Heart left ventricle (tissue), 16 donors: Measurements from ENCODE around the gene CPA5. TPM values are rescaled to one million over a fixed set of nuclear protein-coding genes. Genes with fewer than 3 reads are reported as not detected.
"Not testable (repeated sequence)": the region's sequence is repeated elsewhere in the genome, so short reads cannot be mapped to it uniquely, and the experiment has no call there.

Source experiments
- ATAC-seq, 4 donors: fragments of 200-7000 bp; cut with Tn5 transposase; one replicate each; pipeline ENCODE4 v1.9.1; 2020 to 2022; ENCODE audit warnings: moderate library complexity in 4 of 4, mild to moderate bottlenecking in 3 of 4, moderate number of reproducible peaks in 1 of 4
- DNase-seq, 5 donors: peaks; one replicate each; pipeline ENCODE4 v3.0.0-alpha.2; 2020
- H3K27ac ChIP-seq, 12 donors: fragments of 200-600 bp; sonication (generic) in 4 of 12; one replicate each; pipeline versions ENCODE4 v1.5.0 to v1.8.0; 2016 to 2022; ENCODE audit warnings: mild to moderate bottlenecking in 2 of 12
- H3K27me3 ChIP-seq, 9 donors: fragments of 200-600 bp; sonication (generic) in 2 of 9; one replicate each; pipeline versions ENCODE4 v1.5.1 to v1.8.0; 2016 to 2022; ENCODE audit warnings: mild to moderate bottlenecking in 3 of 9
- H3K36me3 ChIP-seq, 9 donors: fragments of 200-600 bp; sonication (generic) in 2 of 9; one replicate each; pipeline versions ENCODE4 v1.5.0 to v1.8.0; 2018 to 2022; ENCODE audit warnings: mild to moderate bottlenecking in 2 of 9
- H3K4me1 ChIP-seq, 12 donors: fragments of 200-600 bp; sonication (generic) in 4 of 12; one replicate each; pipeline versions ENCODE4 v1.5.0 to v1.8.0; 2016 to 2022; ENCODE audit warnings: mild to moderate bottlenecking in 3 of 12
- H3K4me3 ChIP-seq, 12 donors: fragments of 200-600 bp; sonication (generic) in 4 of 12; one replicate each; pipeline versions ENCODE4 v1.5.0 to v1.8.0; 2017 to 2022; ENCODE audit warnings: mild to moderate bottlenecking in 9 of 12, moderate library complexity in 4 of 12
- H3K9me3 ChIP-seq, 12 donors: fragments of 200-600 bp; sonication (generic) in 4 of 12; one replicate each; pipeline versions ENCODE4 v1.5.0 to v1.8.0; 2016 to 2022; ENCODE audit warnings: mild to moderate bottlenecking in 1 of 12
- CTCF ChIP-seq, 12 donors: fragments of 200-600 bp; sonication (generic) in 4 of 12; IDR thresholded peaks; one replicate each; pipeline versions ENCODE4 v1.5.0 to v1.8.0; 2018 to 2022; ENCODE audit warnings: antibody characterized with exemption in 12 of 12, mild to moderate bottlenecking in 5 of 12
- POLR2A ChIP-seq, 2 donors: fragments of 450-650 bp; IDR thresholded peaks; one replicate each; pipeline ENCODE4 v1.6.1; 2017; ENCODE audit warnings: antibody characterized with exemption in 2 of 2, mild to moderate bottlenecking in 2 of 2, moderate library complexity in 2 of 2
- WGBS, 4 donors: extraction: QIAGEN DNeasy Blood & Tissue Kit in 2 of 4; methylation state at CpG; one replicate each; pipeline versions ENCODE4 v1.1.5 to v1.1.7; 2013 to 2018; 5-methylcytosine and 5-hydroxymethylcytosine counted together
- intact Hi-C, 10 donors: fragments of 100-400 bp; cut with DNase I; formaldehyde crosslinking; loops; one replicate each; pipeline versions ENCODE4 v1.11.1 to v1.14.2; 2022
- polyA plus RNA-seq, 2 donors: library from polyadenylated mRNA; stranded (reverse); fragments of 200-250 nt; gene quantifications; one replicate each; pipeline ENCODE4 v1.2.3, GENCODE V29; 2013
- total RNA-seq, 9 donors: library from RNA; depleted of rRNA in 2 of 9; stranded (reverse); fragments of >200 nt in 2 of 9; fragmentation: NEBNext Ultra II Directional in 3 of 9; extraction: Animal tissue kit (Norgen Biotek cat#: 25700) in 3 of 9; gene quantifications; one replicate each; pipeline versions ENCODE4 v1.1.0 to v1.2.4, GENCODE V29; 2016 to 2023
- donor health status: ischemic (EF 13 %, LVEDD 7.1; RV severe dilation, severe dysfunction).
- donor health status: healthy with polysubstance abuse.
- donor health status: DM: no; HTN: yes; CAD: no.
- donor health status: DM: no; HTN: no; CAD: no.
- donor health status: ischemic (EF 25% LVEDD 6.9; RV normal size, moderate dysfunction).
- donor health status: ischemic (EF 25% LVEDD 5.7; RV mildly dilated, moderate dysfunction).
- donor health status: healthy.
- donor health status: DM: yes; HTN: yes; CAD: no.
- donor health status: ischemic (EF 35%, LVEDD 5.7; RV mildly dilated, moderate dysfunction).
- donor health status: nonischemic (EF 11% LVEDD 7.7; RV severe dilation, severe dysfunction).
- donor health status: DM: yes; HTN: yes; CAD: no.
- donor health status: PGD.
- donor health status: ischemic (EF 29% LVEDD 5.4; RV normal size, mild dysfunction).
- donor health status: nonischemic (EF 23%, LVEDD 6.1; RV moderate dilation, normal function).

Gene CPA5
- total and polyA plus RNA-seq, 11 donors, result not detected

DNA sequence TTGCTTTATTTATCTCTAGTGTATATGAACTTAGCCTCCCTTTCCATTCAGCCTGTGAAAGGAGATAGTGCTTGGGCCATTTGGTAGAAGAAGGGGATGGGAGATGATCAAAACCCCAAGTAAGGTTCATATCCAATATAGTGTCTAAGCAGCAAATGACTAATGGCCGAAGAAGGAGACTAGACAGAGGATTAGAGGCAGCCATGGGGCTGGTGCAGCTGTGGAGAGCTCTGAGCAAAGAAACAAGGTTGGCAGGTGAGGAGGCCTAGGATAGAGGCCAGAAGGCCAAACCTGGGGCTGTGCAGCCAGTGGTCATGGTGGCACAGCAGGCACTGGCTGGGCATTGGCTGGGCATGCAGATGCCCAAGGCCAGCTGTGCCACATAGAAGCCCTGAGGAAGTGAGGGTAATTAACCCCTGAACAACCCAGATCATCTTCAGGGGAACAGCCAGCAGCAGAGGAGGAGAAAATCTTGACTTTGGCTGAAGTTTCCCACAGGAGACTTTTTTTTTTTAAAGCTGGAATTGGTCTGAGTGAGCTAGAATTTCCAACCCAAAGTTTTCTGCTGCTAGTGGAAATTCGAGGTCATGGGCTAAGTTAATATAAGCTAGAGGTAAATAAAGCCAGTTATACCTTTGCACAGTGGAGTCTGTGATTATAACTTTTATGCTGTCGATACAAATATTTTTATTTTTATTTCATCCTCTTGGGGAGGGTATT lies 25.4 kb downstream of the CPA5 start:
- H3K4me1 ChIP-seq, result peaks cover 0 to 54% (median 15%) of the 10 kb centered on the region in 12 donors
- intact Hi-C loops, result no loop called here
- TF ChIP-seq CTCF (IDR thresholded peaks at IDR 0.05) (no peak), POLR2A (IDR thresholded peaks at IDR 0.05) (no peak)
- DNase-seq, result no peak
- no peak overlapping the region for H3K4me3 ChIP-seq
- peak overlapping the region in 2 of 12 donors; percentile 43 to 61 for H3K27ac ChIP-seq
- 61 to 82% (median 74%) methylated on average over 3 of the region's 3 CpGs for WGBS, 4 donors
- H3K36me3 ChIP-seq, result no peaks in the 10 kb centered on the region
- no peak for ATAC-seq
- no peaks in the 10 kb centered on the region for H3K27me3 ChIP-seq
- H3K9me3 ChIP-seq, result no peaks in the 10 kb centered on the region

DNA sequence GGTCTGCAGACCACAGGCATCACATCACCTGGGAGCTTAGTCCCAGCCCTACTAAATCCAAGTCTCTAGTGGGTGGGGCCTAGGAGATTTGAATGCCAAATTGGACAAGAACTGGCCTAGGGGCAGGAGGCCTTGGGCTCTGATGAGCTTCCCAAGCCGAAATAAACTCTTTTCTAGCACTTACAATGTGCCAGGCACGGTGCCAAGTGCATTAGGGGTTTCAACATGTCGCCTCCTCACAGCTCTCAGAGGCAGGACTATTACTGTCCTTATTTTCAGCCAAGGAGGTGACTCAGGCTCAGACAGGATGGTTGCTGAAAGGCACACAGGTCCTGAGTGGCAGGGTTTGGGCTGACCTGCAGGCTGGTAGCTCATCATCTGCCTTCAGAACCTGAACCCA lies 26.4 kb downstream of the CPA5 start:
- TF ChIP-seq CTCF (IDR thresholded peaks at IDR 0.05) (no peak), POLR2A (IDR thresholded peaks at IDR 0.05) (no peak)

GRCh38 chr7:130372402-130373165 lies 28.0 kb downstream of the CPA5 start:
- peaks cover 0 to 7% (median 0%) of the 10 kb centered on the region in 12 donors for H3K9me3 ChIP-seq
- 88 to 91% (median 89%) methylated on average over 11 of the region's 11 CpGs for WGBS, 4 donors
- no peaks in the 10 kb centered on the region for H3K36me3 ChIP-seq
- intact Hi-C loops, result no loop called here
- no peaks in the 10 kb centered on the region for H3K27me3 ChIP-seq
- H3K27ac ChIP-seq, result peak overlapping the region in 10 of 12 donors; percentile 64 to 91 (median 82)
- peaks cover 0 to 54% (median 15%) of the 10 kb centered on the region in 12 donors for H3K4me1 ChIP-seq
- ATAC-seq (no peak), DNase-seq (no peak)
- no peak overlapping the region for H3K4me3 ChIP-seq
- no peak for TF ChIP-seq CTCF (IDR thresholded peaks at IDR 0.05)
- no peak for TF ChIP-seq POLR2A (IDR thresholded peaks at IDR 0.05)

More for the DNA sequence above, 26.4 kb downstream of the CPA5 start:
- Histone ChIP-seq H3K4me3 (no peak overlapping the region), H3K4me1 (peaks cover 0 to 54% (median 15%) of the 10 kb centered on the region in 12 donors), H3K9me3 (peaks cover 0 to 1% (median 0%) of the 10 kb centered on the region in 12 donors), H3K27ac (peak overlapping the region in 3 of 12 donors; percentile 9 to 90 (median 19)), H3K27me3 (no peaks in the 10 kb centered on the region), H3K36me3 (no peaks in the 10 kb centered on the region)
- intact Hi-C loops, result no loop called here
- DNase-seq (no peak), ATAC-seq (no peak)
- WGBS, 4 donors, result 82 to 90% (median 84%) methylated on average over 3 of the region's 3 CpGs

DNA sequence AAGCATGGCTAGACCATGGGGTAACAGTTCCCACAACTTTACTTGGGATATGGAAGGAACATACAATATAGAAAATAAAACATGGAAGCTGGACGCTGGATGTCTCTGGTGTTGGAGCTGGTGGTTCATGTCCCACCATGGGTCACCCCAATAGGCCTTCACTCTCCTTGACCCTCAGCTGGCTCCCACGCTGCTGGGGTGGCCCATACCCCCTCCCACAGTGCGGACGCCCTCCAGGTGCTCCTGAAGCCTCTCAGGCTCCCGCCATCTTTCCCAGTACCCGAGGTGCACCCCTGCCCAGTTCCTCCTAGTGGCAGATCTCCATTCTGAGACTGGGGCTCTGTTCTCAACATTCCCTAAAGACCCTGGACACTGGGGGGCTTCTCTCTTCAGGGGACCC lies 29.9 kb downstream of the CPA5 start:
- Histone ChIP-seq H3K27me3 (no peaks in the 10 kb centered on the region), H3K9me3 (peaks cover 0 to 7% (median 0%) of the 10 kb centered on the region in 12 donors), H3K27ac (peak overlapping the region; percentile 49 to 91 (median 82)), H3K36me3 (no peaks in the 10 kb centered on the region), H3K4me1 (peaks cover 0 to 46% (median 15%) of the 10 kb centered on the region in 12 donors), H3K4me3 (no peak overlapping the region)
- TF ChIP-seq CTCF (IDR thresholded peaks at IDR 0.05), result no peak
- TF ChIP-seq POLR2A (IDR thresholded peaks at IDR 0.05), result no peak
- WGBS, 4 donors, result 96 to 99% (median 98%) methylated on average over 6 of the region's 6 CpGs
- intact Hi-C loops, result no loop called here
- ATAC-seq (no peak), DNase-seq (no peak)

DNA sequence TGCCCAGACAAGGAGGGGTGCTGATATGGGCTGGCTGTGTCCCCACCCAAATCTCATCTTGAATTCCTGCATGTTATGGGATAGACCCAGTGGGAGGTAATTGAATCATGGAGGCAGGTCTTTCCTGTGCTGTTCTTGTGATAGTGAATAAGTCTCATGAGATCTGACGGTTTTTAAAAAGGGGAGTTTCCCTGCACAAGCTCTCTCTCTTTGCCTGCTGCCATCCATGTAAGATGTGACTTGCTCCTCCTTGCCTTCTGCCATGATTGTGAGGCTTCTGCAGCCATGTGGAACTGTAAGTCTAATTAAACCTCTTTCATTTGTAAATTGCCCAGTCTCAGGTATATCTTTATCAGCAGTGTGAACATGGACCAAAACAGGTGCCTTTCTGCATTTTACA lies 31.8 kb downstream of the CPA5 start:
- not testable (repeated sequence) for DNase-seq

More for the DNA sequence above, 31.8 kb downstream of the CPA5 start:
- intact Hi-C loops, H3K27me3 ChIP-seq, H3K9me3 ChIP-seq, H3K27ac ChIP-seq, H3K36me3 ChIP-seq, ATAC-seq, H3K4me3 ChIP-seq: not testable (repeated sequence)
- 53 to 100% (median 96%) methylated on average over 1 of the region's 1 CpG for WGBS, 4 donors
- peaks cover 0 to 35% (median 12%) of the 10 kb centered on the region in 12 donors for H3K4me1 ChIP-seq
